K562 (cell line): ENCODE results near the gene ARFGAP3.

Source experiments
- KAT7 ChIP-seq: sonication (generic); formaldehyde crosslinking; IDR thresholded peaks from 2 replicates; pipeline ENCODE4 v1.8.0; 2022; ENCODE audit warnings: missing genetic modification reagents, mild to moderate bottlenecking, borderline replicate concordance
- PML ChIP-seq: IDR thresholded peaks from 2 replicates; pipeline ENCODE4 v1.6.1; 2012; ENCODE audit warnings: low read length, inconsistent platforms
- POLR2AphosphoS5 ChIP-seq: IDR thresholded peaks from 2 replicates; pipeline ENCODE4 v1.6.1; 2011; ENCODE audit warnings: mild to moderate bottlenecking, low read depth, low read length, moderate library complexity; ENCODE audit not compliant: control insufficient read depth, insufficient read depth
- SRSF1 ChIP-seq: fragments of 200-400 bp; formaldehyde crosslinking; IDR thresholded peaks from 2 replicates; pipeline ENCODE4 v1.6.1; 2017; ENCODE audit warnings: mild to moderate bottlenecking, low read depth, low read length, moderate library complexity
- TEAD1 ChIP-seq, 2 experiments: fragments of 450-650 bp in 1 of 2; sonication (generic) in 1 of 2; formaldehyde crosslinking; IDR thresholded peaks; 2 replicates each; pipeline versions ENCODE4 v1.4.0 to v1.8.0; 2020 to 2022; ENCODE audit warnings: mild to moderate bottlenecking in 2 of 2, missing genetic modification reagents in 1 of 2
- YY1 ChIP-seq, 3 experiments: IDR thresholded peaks; 2 replicates each; pipeline ENCODE4 v1.6.1; 2011; ENCODE audit warnings: low read length in 2 of 3, mild to moderate bottlenecking in 2 of 3, moderate library complexity in 2 of 3, borderline replicate concordance in 1 of 3, control low read depth in 1 of 3, low read depth in 1 of 3; ENCODE audit not compliant: insufficient read depth in 3 of 3, insufficient replicate concordance in 2 of 3, control insufficient read depth in 1 of 3, insufficient read length in 1 of 3; ENCODE audit errors: extremely low read depth in 1 of 3
- ZKSCAN8 ChIP-seq: fragments of 200-800 bp; sonication (Bioruptor generic); IDR thresholded peaks from 2 replicates; pipeline ENCODE4 v1.6.1; 2016; ENCODE audit warnings: missing genetic modification characterization, missing compliant biosample characterization
- ZNF239 ChIP-seq: fragments of 250-450 bp; sonication (Bioruptor Pico); IDR thresholded peaks from 2 replicates; pipeline ENCODE4 v1.4.0; 2020; ENCODE audit warnings: mild to moderate bottlenecking
- ZNF3 ChIP-seq: fragments of 250-450 bp; sonication (Bioruptor Pico); IDR thresholded peaks from 2 replicates; pipeline ENCODE4 v1.5.0; 2021; ENCODE audit warnings: mild to moderate bottlenecking, moderate library complexity
- ZNF324 ChIP-seq: fragments of 250-450 bp; sonication (Bioruptor Pico); IDR thresholded peaks from 2 replicates; pipeline ENCODE4 v1.4.0; 2020; ENCODE audit warnings: mild to moderate bottlenecking
- TF ChIP-seq, protein P1 (sequence below), 3 experiments: IDR thresholded peaks in 2 of 3; conservative IDR thresholded peaks in 1 of 3; 2 replicates each; pipeline ENCODE4 v1.5.1; 2011 to 2012; ENCODE audit warnings: low read length in 3 of 3, mild to moderate bottlenecking in 3 of 3, control low read depth in 2 of 3, improper control_type of control experiment in 1 of 3, inconsistent platforms in 1 of 3, low read depth in 1 of 3, mixed read lengths in 1 of 3, moderate library complexity in 1 of 3; ENCODE audit not compliant: insufficient read depth in 2 of 3
- TF ChIP-seq, protein P2 (sequence below), 2 experiments: fragments of 450-650 bp in 1 of 2; sonication (generic) in 1 of 2; formaldehyde crosslinking in 1 of 2; IDR thresholded peaks; 2 replicates each; pipeline versions ENCODE4 v1.7.1 to v1.9.0; 2016 to 2022; ENCODE audit warnings: inconsistent platforms in 1 of 2, mild to moderate bottlenecking in 1 of 2, missing genetic modification reagents in 1 of 2

DNA sequence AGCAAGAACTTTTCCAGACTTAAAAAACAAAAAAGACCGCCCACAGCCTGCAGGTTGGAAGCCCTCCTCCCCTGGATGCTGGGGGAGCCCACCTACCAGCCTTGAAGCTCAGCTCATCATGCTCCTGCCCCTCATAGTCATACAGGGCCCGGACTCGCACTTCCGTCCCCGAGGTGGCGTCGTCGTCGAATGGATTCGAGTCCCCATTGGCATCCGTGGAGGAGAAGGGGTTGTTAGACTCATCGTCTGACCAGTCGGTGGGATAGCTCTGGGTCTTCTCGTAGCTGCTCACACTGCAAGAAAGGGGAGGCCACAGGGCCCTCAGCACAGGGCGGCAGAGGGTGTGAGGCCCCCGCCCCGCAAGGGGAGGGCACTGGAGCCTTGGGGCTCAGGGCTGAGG is 19.0 kb upstream of the ARFGAP3 start:
- no peak for TF ChIP-seq TEAD1 (CRISPR knock-in tag; IDR thresholded peaks at IDR 0.05)
- TF ChIP-seq, protein P1, sequence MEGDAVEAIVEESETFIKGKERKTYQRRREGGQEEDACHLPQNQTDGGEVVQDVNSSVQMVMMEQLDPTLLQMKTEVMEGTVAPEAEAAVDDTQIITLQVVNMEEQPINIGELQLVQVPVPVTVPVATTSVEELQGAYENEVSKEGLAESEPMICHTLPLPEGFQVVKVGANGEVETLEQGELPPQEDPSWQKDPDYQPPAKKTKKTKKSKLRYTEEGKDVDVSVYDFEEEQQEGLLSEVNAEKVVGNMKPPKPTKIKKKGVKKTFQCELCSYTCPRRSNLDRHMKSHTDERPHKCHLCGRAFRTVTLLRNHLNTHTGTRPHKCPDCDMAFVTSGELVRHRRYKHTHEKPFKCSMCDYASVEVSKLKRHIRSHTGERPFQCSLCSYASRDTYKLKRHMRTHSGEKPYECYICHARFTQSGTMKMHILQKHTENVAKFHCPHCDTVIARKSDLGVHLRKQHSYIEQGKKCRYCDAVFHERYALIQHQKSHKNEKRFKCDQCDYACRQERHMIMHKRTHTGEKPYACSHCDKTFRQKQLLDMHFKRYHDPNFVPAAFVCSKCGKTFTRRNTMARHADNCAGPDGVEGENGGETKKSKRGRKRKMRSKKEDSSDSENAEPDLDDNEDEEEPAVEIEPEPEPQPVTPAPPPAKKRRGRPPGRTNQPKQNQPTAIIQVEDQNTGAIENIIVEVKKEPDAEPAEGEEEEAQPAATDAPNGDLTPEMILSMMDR (IDR thresholded peaks at IDR 0.05 in 2 of 3, conservative IDR thresholded peaks at IDR 0.05 in 1 of 3; ENCODE audit: insufficient read depth in 2 of 3, low read depth in 1 of 3, low read length in 3 of 3): no peak
- no peak for TF ChIP-seq PML
- no peak for TF ChIP-seq YY1 (IDR thresholded peaks at IDR 0.05; ENCODE audit: borderline replicate concordance in 1 of 3, control insufficient read depth in 1 of 3, extremely low read depth in 1 of 3, insufficient read depth in 3 of 3, insufficient read length in 1 of 3, insufficient replicate concordance in 2 of 3, low read depth in 1 of 3, low read length in 2 of 3)
- TF ChIP-seq POLR2AphosphoS5: no peak
- TF ChIP-seq ZNF239: no peak
- TF ChIP-seq ZNF3 (CRISPR knock-in tag): no peak
- TF ChIP-seq, protein P2, sequence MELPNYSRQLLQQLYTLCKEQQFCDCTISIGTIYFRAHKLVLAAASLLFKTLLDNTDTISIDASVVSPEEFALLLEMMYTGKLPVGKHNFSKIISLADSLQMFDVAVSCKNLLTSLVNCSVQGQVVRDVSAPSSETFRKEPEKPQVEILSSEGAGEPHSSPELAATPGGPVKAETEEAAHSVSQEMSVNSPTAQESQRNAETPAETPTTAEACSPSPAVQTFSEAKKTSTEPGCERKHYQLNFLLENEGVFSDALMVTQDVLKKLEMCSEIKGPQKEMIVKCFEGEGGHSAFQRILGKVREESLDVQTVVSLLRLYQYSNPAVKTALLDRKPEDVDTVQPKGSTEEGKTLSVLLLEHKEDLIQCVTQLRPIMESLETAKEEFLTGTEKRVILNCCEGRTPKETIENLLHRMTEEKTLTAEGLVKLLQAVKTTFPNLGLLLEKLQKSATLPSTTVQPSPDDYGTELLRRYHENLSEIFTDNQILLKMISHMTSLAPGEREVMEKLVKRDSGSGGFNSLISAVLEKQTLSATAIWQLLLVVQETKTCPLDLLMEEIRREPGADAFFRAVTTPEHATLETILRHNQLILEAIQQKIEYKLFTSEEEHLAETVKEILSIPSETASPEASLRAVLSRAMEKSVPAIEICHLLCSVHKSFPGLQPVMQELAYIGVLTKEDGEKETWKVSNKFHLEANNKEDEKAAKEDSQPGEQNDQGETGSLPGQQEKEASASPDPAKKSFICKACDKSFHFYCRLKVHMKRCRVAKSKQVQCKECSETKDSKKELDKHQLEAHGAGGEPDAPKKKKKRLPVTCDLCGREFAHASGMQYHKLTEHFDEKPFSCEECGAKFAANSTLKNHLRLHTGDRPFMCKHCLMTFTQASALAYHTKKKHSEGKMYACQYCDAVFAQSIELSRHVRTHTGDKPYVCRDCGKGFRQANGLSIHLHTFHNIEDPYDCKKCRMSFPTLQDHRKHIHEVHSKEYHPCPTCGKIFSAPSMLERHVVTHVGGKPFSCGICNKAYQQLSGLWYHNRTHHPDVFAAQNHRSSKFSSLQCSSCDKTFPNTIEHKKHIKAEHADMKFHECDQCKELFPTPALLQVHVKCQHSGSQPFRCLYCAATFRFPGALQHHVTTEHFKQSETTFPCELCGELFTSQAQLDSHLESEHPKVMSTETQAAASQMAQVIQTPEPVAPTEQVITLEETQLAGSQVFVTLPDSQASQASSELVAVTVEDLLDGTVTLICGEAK (IDR thresholded peaks at IDR 0.05): no peak
- TF ChIP-seq, protein P2 (CRISPR knock-in tag; IDR thresholded peaks at IDR 0.05): no peak
- no peak for TF ChIP-seq ZKSCAN8
- no peak for TF ChIP-seq ZNF324
- TF ChIP-seq KAT7 (CRISPR knock-in tag): no peak
- TF ChIP-seq SRSF1: no peak
